Measurements from ENCODE around the gene C10orf71.

Gene C10orf71

DNA sequence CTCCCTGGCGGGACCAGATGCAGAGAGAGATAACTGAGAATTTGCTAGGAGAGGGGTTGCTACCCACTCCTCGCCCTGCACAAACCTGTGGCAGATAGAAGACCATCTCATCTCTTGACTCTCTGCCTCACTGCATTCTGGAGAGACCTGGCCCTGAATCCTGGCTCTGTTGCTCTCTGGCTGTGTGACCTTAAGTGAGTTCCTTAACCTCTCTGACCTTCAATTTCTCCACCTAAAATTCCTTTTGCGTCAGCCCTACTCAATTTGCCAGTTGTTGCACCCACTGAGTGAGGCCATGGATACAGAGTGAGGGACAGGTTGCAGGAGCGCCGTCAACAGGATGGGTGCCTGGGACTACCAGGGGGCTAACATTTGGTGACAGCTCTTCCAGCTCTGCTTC, 5.2 kb downstream of the C10orf71 start:
- Histone ChIP-seq H3K27ac (ENCODE audit: low read length) (no peak overlapping the region), H3K9ac (ENCODE audit: low read length) (no peak overlapping the region), H3F3A (ENCODE audit: insufficient read depth, low read length) (no peaks in the 10 kb centered on the region; the same call in 1 of the 2 replicates), H3K4me2 (ENCODE audit: low read depth, low read length) (no peak overlapping the region), H3K27me3 (replicated peaks; ENCODE audit: insufficient read depth, low read length) (no peaks in the 10 kb centered on the region), H3K36me3 (replicated peaks; ENCODE audit: insufficient read depth, low read length) (no peaks in the 10 kb centered on the region), H3K4me3 (ENCODE audit: low read length) (no peak overlapping the region), H3K79me2 (ENCODE audit: low read length) (no peaks in the 10 kb centered on the region), H4K20me1 (ENCODE audit: insufficient read depth, low read length) (no peaks in the 10 kb centered on the region), H3K9me2 (replicated peaks; ENCODE audit: insufficient read depth, low read length) (no peaks in the 10 kb centered on the region), H3K4me1 (ENCODE audit: low read length) (peaks cover 8% of the 10 kb centered on the region), H3K9me3 (replicated peaks; ENCODE audit: insufficient read depth, low read length) (no peaks in the 10 kb centered on the region), H2AFZ (ENCODE audit: low read length) (no peak overlapping the region)
- no peak for DNase-seq
- TF ChIP-seq EZH2 (optimal IDR thresholded peaks at IDR 0.05; ENCODE audit: low read depth, low read length) (no peak), EZH2phosphoT487 (IDR thresholded peaks at IDR 0.05; ENCODE audit: low read length) (no peak)
- TF ChIP-seq, protein P1, sequence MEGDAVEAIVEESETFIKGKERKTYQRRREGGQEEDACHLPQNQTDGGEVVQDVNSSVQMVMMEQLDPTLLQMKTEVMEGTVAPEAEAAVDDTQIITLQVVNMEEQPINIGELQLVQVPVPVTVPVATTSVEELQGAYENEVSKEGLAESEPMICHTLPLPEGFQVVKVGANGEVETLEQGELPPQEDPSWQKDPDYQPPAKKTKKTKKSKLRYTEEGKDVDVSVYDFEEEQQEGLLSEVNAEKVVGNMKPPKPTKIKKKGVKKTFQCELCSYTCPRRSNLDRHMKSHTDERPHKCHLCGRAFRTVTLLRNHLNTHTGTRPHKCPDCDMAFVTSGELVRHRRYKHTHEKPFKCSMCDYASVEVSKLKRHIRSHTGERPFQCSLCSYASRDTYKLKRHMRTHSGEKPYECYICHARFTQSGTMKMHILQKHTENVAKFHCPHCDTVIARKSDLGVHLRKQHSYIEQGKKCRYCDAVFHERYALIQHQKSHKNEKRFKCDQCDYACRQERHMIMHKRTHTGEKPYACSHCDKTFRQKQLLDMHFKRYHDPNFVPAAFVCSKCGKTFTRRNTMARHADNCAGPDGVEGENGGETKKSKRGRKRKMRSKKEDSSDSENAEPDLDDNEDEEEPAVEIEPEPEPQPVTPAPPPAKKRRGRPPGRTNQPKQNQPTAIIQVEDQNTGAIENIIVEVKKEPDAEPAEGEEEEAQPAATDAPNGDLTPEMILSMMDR (IDR thresholded peaks at IDR 0.05; ENCODE audit: low read length) = no peak

DNA sequence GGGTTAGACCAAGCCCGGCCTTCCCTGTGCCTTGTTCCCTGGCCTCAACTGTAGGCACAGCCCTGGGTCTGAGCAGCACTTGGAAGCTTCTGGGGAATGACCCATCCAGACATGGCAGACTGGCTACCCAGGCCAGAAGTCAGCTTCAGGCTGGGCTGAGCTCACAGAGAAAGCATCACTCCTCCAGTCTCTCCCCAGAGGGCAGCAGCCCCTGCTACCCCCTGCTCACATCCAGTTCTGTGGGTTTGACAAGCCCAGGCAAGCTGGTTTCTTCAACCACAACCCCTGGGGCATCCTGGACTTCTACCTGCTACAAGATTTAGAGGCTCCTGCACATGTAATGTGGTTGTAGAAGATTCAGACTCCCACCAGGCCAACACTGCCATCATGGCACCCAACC, 9.0 kb downstream of the C10orf71 start:
- DNase-seq = no peak
- Histone ChIP-seq H4K20me1 (ENCODE audit: insufficient read depth, low read length) (no peaks in the 10 kb centered on the region), H3K4me1 (ENCODE audit: low read length) (no peaks in the 10 kb centered on the region), H3K79me2 (ENCODE audit: low read length) (no peaks in the 10 kb centered on the region), H3K4me2 (ENCODE audit: low read depth, low read length) (no peak overlapping the region), H3K9me3 (replicated peaks; ENCODE audit: insufficient read depth, low read length) (no peaks in the 10 kb centered on the region), H3K27me3 (replicated peaks; ENCODE audit: insufficient read depth, low read length) (no peaks in the 10 kb centered on the region), H3K9ac (ENCODE audit: low read length) (no peak overlapping the region), H3K4me3 (ENCODE audit: low read length) (no peak overlapping the region), H2AFZ (ENCODE audit: low read length) (no peak overlapping the region), H3K36me3 (replicated peaks; ENCODE audit: insufficient read depth, low read length) (no peaks in the 10 kb centered on the region), H3F3A (ENCODE audit: insufficient read depth, low read length) (no peaks in the 10 kb centered on the region), H3K27ac (ENCODE audit: low read length) (no peak overlapping the region), H3K9me2 (replicated peaks; ENCODE audit: insufficient read depth, low read length) (no peaks in the 10 kb centered on the region)
- TF ChIP-seq EZH2phosphoT487 (IDR thresholded peaks at IDR 0.05; ENCODE audit: low read length) = no peak

DNA sequence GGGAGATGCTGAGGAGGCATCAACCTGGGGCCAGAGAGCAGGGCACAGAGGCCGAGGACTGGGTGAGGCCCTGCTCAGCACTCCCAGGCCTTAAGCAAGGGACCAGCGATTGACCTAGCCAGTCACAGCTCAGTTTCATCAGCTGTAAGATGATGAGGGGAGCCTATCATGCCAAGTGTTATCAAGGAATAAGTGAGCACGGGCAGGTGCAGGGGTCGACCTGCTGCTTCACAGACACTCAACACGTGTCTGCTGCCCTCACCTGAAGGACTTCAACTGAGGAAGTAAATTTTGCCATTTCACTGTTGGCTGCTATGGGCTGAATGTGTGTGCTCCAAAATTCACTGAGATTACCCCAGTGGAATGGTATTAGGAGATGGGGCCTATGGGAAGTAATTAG, 9.9 kb downstream of the C10orf71 start:
- Histone ChIP-seq H3K4me3 (ENCODE audit: low read length) (no peak overlapping the region), H3K9me3 (replicated peaks; ENCODE audit: insufficient read depth, low read length) (no peaks in the 10 kb centered on the region), H2AFZ (ENCODE audit: low read length) (no peak overlapping the region), H4K20me1 (ENCODE audit: insufficient read depth, low read length) (no peaks in the 10 kb centered on the region), H3K4me1 (ENCODE audit: low read length) (no peaks in the 10 kb centered on the region), H3F3A (ENCODE audit: insufficient read depth, low read length) (no peaks in the 10 kb centered on the region), H3K27me3 (replicated peaks; ENCODE audit: insufficient read depth, low read length) (no peaks in the 10 kb centered on the region), H3K79me2 (ENCODE audit: low read length) (no peaks in the 10 kb centered on the region), H3K9me2 (replicated peaks; ENCODE audit: insufficient read depth, low read length) (no peaks in the 10 kb centered on the region), H3K36me3 (replicated peaks; ENCODE audit: insufficient read depth, low read length) (no peaks in the 10 kb centered on the region), H3K9ac (ENCODE audit: low read length) (no peak overlapping the region), H3K4me2 (ENCODE audit: low read depth, low read length) (no peak overlapping the region), H3K27ac (ENCODE audit: low read length) (no peak overlapping the region)
- DNase-seq = no peak
- TF ChIP-seq EZH2phosphoT487 (IDR thresholded peaks at IDR 0.05; ENCODE audit: low read length) (no peak), EZH2 (optimal IDR thresholded peaks at IDR 0.05; ENCODE audit: low read depth, low read length) (no peak)
- TF ChIP-seq, protein P1 (IDR thresholded peaks at IDR 0.05; ENCODE audit: low read length) = no peak

DNA sequence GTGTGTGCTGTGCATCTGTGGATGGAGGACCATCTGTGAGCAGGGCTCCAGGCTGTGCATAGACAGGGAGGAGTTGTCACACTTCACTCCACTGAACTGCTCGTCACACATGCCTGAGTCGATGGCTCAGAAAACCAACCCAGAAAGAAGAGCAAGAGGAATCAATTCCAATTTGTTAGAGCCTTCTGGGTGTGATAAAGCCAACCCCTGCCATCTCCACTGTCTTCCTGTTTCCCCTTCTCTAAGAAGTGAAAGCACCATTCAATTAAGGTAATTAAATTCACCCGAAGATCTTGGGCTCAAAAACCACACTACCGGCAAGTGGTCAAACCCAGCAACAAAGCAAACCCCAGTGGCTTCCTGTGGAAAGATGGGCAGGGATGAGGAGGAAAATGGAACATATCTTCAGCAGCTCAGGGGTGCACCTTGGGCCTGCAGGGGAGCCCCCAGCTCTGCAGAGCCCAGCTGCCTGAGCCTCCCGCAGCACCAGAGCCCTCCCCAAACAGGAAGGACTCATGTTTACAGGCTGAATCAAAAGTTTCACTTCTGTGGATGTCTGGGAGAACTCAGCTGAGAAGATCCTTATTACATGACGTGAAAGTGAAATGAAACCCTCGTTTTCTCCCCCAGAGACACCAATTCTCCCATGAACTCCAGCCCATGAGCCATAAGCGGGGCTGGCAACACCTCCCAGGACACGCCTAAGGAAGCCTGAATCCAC, 10.9 kb downstream of the C10orf71 start:
- Histone ChIP-seq H3K9me2 (replicated peaks; ENCODE audit: insufficient read depth, low read length) (no peaks in the 10 kb centered on the region), H3K27ac (ENCODE audit: low read length) (no peak overlapping the region), H2AFZ (ENCODE audit: low read length) (no peak overlapping the region), H3K4me2 (ENCODE audit: low read depth, low read length) (no peak overlapping the region), H3K27me3 (replicated peaks; ENCODE audit: insufficient read depth, low read length) (no peaks in the 10 kb centered on the region), H3K36me3 (replicated peaks; ENCODE audit: insufficient read depth, low read length) (no peaks in the 10 kb centered on the region), H4K20me1 (ENCODE audit: insufficient read depth, low read length) (no peaks in the 10 kb centered on the region), H3K4me3 (ENCODE audit: low read length) (no peak overlapping the region), H3F3A (ENCODE audit: insufficient read depth, low read length) (no peaks in the 10 kb centered on the region), H3K9me3 (replicated peaks; ENCODE audit: insufficient read depth, low read length) (no peaks in the 10 kb centered on the region), H3K4me1 (ENCODE audit: low read length) (no peaks in the 10 kb centered on the region), H3K79me2 (ENCODE audit: low read length) (no peaks in the 10 kb centered on the region), H3K9ac (ENCODE audit: low read length) (no peak overlapping the region)
- TF ChIP-seq EZH2phosphoT487 (IDR thresholded peaks at IDR 0.05; ENCODE audit: low read length) (no peak), EZH2 (optimal IDR thresholded peaks at IDR 0.05; ENCODE audit: low read depth, low read length) (no peak)
- TF ChIP-seq, protein P1 (IDR thresholded peaks at IDR 0.05; ENCODE audit: low read length) = no peak
- no peak for DNase-seq
